Measurements from ENCODE around the gene FAM193B. TPM values are rescaled to one million over a fixed set of nuclear protein-coding genes. Genes with fewer than 3 reads are reported as not detected.

Gene FAM193B
- total and polyA plus RNA-seq, 4 donors = 14.3 to 31.8 (median 15.8) TPM

DNA sequence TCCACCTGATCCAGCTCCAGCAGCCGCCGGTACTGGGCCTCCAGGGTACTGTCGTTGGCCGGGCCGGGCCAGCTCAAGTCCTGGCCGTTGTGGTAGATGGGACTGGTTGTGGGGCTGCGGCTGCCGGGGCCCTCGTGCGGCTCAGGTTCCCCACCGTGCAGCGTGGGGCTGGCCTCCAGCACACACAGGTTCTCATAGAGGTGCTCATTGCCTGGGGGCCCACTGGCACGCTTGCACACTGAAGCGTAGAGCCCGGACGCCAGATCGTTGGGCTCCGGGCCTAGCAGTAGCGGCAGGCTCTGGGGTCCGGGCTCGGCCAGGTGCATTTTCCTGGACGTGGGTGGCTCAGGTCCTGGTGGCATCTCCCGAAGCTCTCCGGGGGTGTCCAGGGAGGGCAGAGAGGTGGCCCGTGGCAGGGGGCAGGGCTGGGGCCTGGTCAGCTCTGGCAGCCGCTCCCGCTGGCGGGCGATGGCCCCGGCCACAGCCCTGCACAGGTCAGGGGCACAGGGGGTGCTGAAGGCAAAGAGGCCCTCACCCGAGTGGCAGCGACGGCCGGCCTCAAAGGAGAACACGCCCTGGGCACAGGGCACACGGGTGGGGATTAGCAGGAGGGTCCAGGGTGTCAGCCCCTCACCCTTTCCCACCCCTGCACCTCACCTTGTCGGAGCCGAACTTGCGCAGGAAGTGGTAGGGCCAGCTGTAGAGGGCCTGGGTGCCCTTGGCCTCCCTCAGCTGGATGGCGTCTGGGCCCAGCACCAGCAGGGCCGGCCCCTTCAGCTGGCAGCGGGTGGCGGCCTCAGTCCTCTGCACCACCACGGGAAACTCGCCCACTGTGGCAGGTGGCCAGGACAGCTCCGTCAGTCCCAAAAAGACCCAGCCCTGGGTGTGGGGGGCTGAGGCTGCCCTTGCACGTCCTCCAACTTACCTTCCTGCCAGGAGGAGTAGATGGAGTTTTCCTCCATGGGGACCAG, 50.0 kb downstream of the FAM193B start:
- DNase-seq (ENCODE audit: low spot score) = no peak
- TF ChIP-seq EGR1 (IDR thresholded peaks at IDR 0.05; ENCODE audit: low read depth in 2 of 2) (no peak), TAF1 (conservative IDR thresholded peaks at IDR 0.05) (no peak), HNF4G (IDR thresholded peaks at IDR 0.05) (no peak), YY1 (IDR thresholded peaks at IDR 0.05) (no peak), HNF4A (conservative IDR thresholded peaks at IDR 0.05) (no peak), NR2F2 (IDR thresholded peaks at IDR 0.05) (no peak), RXRA (IDR thresholded peaks at IDR 0.05) (no peak), FOXA2 (IDR thresholded peaks at IDR 0.05) (no peak), GABPA (IDR thresholded peaks at IDR 0.05 in 1 of 2, conservative IDR thresholded peaks at IDR 0.05 in 1 of 2) (no peak)
- TF ChIP-seq, protein P1, sequence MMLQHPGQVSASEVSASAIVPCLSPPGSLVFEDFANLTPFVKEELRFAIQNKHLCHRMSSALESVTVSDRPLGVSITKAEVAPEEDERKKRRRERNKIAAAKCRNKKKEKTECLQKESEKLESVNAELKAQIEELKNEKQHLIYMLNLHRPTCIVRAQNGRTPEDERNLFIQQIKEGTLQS (IDR thresholded peaks at IDR 0.05) = no peak
- TF ChIP-seq, protein P2, sequence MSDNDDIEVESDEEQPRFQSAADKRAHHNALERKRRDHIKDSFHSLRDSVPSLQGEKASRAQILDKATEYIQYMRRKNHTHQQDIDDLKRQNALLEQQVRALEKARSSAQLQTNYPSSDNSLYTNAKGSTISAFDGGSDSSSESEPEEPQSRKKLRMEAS (IDR thresholded peaks at IDR 0.05) = no peak
- TF ChIP-seq, protein P3, sequence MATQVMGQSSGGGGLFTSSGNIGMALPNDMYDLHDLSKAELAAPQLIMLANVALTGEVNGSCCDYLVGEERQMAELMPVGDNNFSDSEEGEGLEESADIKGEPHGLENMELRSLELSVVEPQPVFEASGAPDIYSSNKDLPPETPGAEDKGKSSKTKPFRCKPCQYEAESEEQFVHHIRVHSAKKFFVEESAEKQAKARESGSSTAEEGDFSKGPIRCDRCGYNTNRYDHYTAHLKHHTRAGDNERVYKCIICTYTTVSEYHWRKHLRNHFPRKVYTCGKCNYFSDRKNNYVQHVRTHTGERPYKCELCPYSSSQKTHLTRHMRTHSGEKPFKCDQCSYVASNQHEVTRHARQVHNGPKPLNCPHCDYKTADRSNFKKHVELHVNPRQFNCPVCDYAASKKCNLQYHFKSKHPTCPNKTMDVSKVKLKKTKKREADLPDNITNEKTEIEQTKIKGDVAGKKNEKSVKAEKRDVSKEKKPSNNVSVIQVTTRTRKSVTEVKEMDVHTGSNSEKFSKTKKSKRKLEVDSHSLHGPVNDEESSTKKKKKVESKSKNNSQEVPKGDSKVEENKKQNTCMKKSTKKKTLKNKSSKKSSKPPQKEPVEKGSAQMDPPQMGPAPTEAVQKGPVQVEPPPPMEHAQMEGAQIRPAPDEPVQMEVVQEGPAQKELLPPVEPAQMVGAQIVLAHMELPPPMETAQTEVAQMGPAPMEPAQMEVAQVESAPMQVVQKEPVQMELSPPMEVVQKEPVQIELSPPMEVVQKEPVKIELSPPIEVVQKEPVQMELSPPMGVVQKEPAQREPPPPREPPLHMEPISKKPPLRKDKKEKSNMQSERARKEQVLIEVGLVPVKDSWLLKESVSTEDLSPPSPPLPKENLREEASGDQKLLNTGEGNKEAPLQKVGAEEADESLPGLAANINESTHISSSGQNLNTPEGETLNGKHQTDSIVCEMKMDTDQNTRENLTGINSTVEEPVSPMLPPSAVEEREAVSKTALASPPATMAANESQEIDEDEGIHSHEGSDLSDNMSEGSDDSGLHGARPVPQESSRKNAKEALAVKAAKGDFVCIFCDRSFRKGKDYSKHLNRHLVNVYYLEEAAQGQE (IDR thresholded peaks at IDR 0.05) = no peak
- Histone ChIP-seq H3K27ac (ENCODE audit: low read depth in 1 of 2, low read length in 2 of 2) (no peak overlapping the region), H3K9me3 (ENCODE audit: control insufficient read depth in 4 of 4, low read length in 3 of 4) (no peaks in the 10 kb centered on the region), H3K9ac (ENCODE audit: low read depth in 1 of 2, low read length in 2 of 2) (no peak overlapping the region), H3K27me3 (ENCODE audit: control insufficient read depth in 4 of 4, insufficient read depth in 4 of 4, low read length in 3 of 4) (no peaks in the 10 kb centered on the region), H3K4me1 (ENCODE audit: control insufficient read depth in 4 of 4, insufficient read depth in 4 of 4, low read length in 3 of 4) (peaks cover 0 to 3% (median 2%) of the 10 kb centered on the region in 4 donors), H3K4me3 (ENCODE audit: low read depth in 1 of 3, low read length in 3 of 3) (no peak overlapping the region), H3K36me3 (ENCODE audit: control insufficient read depth in 4 of 4, insufficient read depth in 3 of 4, low read depth in 1 of 4, low read length in 3 of 4) (no peaks in the 10 kb centered on the region)
- 93% methylated on average over 47 of the region's 47 CpGs for WGBS

DNA sequence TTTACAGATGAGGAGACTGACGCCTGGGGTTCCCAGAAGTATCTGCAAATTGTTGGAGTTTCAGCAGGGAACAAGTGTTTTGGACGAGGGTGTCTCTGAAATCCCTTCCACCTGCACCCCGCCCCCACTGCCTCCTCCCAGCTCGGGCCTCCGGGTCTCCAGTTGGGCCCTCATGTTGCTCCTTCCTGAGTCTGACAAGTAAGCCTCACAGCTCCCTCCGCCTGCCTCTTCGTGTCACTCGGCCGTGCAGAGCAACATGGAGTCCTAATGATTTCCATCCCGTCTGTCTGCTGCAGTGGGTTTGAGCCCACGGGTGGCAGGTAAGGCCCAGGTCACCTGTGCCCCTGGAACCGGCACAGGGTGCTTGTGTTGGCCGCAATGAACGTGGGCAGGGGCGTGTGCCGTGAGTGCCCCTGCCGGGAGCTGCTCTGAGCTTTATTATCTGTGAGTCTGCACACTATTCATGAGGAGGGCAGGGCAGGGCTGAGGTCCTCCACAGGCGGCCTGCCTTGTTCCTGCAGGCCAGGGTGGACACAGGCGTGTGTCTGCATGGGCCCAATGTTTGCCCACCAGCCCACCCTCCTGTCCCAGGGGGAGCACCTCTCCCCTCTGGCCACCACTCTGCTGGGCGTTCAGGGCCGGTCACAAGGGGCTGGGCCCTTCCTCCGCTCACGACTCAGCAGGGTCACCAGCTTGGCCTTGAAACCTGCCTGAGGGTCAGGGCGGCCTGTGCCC, 50.8 kb downstream of the FAM193B start:
- WGBS = 84% methylated on average over 24 of the region's 24 CpGs
- H3K27me3 ChIP-seq (ENCODE audit: control insufficient read depth in 4 of 4, insufficient read depth in 4 of 4, low read length in 3 of 4) = no peaks in the 10 kb centered on the region
- TF ChIP-seq, protein P4, sequence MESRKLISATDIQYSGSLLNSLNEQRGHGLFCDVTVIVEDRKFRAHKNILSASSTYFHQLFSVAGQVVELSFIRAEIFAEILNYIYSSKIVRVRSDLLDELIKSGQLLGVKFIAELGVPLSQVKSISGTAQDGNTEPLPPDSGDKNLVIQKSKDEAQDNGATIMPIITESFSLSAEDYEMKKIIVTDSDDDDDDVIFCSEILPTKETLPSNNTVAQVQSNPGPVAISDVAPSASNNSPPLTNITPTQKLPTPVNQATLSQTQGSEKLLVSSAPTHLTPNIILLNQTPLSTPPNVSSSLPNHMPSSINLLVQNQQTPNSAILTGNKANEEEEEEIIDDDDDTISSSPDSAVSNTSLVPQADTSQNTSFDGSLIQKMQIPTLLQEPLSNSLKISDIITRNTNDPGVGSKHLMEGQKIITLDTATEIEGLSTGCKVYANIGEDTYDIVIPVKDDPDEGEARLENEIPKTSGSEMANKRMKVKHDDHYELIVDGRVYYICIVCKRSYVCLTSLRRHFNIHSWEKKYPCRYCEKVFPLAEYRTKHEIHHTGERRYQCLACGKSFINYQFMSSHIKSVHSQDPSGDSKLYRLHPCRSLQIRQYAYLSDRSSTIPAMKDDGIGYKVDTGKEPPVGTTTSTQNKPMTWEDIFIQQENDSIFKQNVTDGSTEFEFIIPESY (IDR thresholded peaks at IDR 0.05) = no peak
- TF ChIP-seq FOXA2 (IDR thresholded peaks at IDR 0.05) (no peak), YY1 (IDR thresholded peaks at IDR 0.05) (no peak), JUND (IDR thresholded peaks at IDR 0.05) (no peak)
- TF ChIP-seq, protein P1 (IDR thresholded peaks at IDR 0.05) = no peak
- H3K36me3 ChIP-seq (ENCODE audit: control insufficient read depth in 4 of 4, insufficient read depth in 3 of 4, low read depth in 1 of 4, low read length in 3 of 4) = no peaks in the 10 kb centered on the region
- no peaks in the 10 kb centered on the region for H3K9me3 ChIP-seq (ENCODE audit: control insufficient read depth in 4 of 4, low read length in 3 of 4)
- no peak overlapping the region for H3K9ac ChIP-seq (ENCODE audit: low read depth in 1 of 2, low read length in 2 of 2)
- peaks cover 0 to 3% (median 2%) of the 10 kb centered on the region in 4 donors for H3K4me1 ChIP-seq (ENCODE audit: control insufficient read depth in 4 of 4, insufficient read depth in 4 of 4, low read length in 3 of 4)
- no peak for DNase-seq (ENCODE audit: low spot score)
- no peak overlapping the region for H3K27ac ChIP-seq (ENCODE audit: low read depth in 1 of 2, low read length in 2 of 2)
- no peak overlapping the region for H3K4me3 ChIP-seq (ENCODE audit: low read depth in 1 of 3, low read length in 3 of 3)
